GM15510 (cell line): ENCODE results near the gene ANO1.

ENCODE experiments used
- POLR2A ChIP-seq: IDR thresholded peaks from 3 replicates; pipeline ENCODE4 v1.6.1; 2011; ENCODE audit warnings: borderline replicate concordance; ENCODE audit not compliant: insufficient read length; ENCODE audit errors: extremely low read depth

Gene ANO1

GRCh38 chr11:70076461-70076931 is 1.6 kb upstream of the ANO1 start:
- no peak for TF ChIP-seq POLR2A

- TF ChIP-seq POLR2A = no peak
These were observed 564 bp upstream of the ANO1 start for GRCh38 chr11:70077411-70078094.

- TF ChIP-seq POLR2A = no peak
These were observed 882 bp downstream of the ANO1 start for GRCh38 chr11:70078781-70079616.

- TF ChIP-seq POLR2A = no peak
These were observed 1.6 kb downstream of the ANO1 start for GRCh38 chr11:70079691-70080090.

- no peak for TF ChIP-seq POLR2A
These were observed 2.6 kb downstream of the ANO1 start for GRCh38 chr11:70080763-70081162.

- no peak for TF ChIP-seq POLR2A
These were observed 4.7 kb downstream of the ANO1 start for GRCh38 chr11:70082829-70083228.

GRCh38 chr11:70084046-70084984 is 6.2 kb downstream of the ANO1 start:
- no peak for TF ChIP-seq POLR2A

GRCh38 chr11:70085815-70086769 is 8.0 kb downstream of the ANO1 start:
- no peak for TF ChIP-seq POLR2A

- no peak for TF ChIP-seq POLR2A
These were observed 9.5 kb downstream of the ANO1 start for GRCh38 chr11:70087446-70088167.

GRCh38 chr11:70088735-70089250 is 10.7 kb downstream of the ANO1 start:
- TF ChIP-seq POLR2A = no peak

GRCh38 chr11:70089631-70090030 is 11.5 kb downstream of the ANO1 start:
- TF ChIP-seq POLR2A = no peak

GRCh38 chr11:70090961-70091381 is 12.9 kb downstream of the ANO1 start:
- no peak for TF ChIP-seq POLR2A

- TF ChIP-seq POLR2A = no peak
These were observed 13.5 kb downstream of the ANO1 start for GRCh38 chr11:70091638-70092037.

GRCh38 chr11:70092959-70093715 is 15.0 kb downstream of the ANO1 start:
- no peak for TF ChIP-seq POLR2A
